Suprapubic skin (tissue), 4 donors: ENCODE measurements around the gene LMF1. TPM values are rescaled to one million over a fixed set of nuclear protein-coding genes. Genes with fewer than 3 reads are reported as not detected.

Experiments used
- DNase-seq, 2 donors: peaks; one replicate each; pipeline ENCODE4 v3.0.0-alpha.2; 2019; ENCODE audit warnings: low spot score in 2 of 2
- H3K27ac ChIP-seq: fragments of 200-600 bp; sonication (generic); one replicate; pipeline ENCODE4 v1.5.1; 2019
- H3K27me3 ChIP-seq: fragments of 200-600 bp; sonication (generic); one replicate; pipeline ENCODE4 v1.5.1; 2019
- H3K36me3 ChIP-seq: fragments of 200-600 bp; sonication (generic); one replicate; pipeline ENCODE4 v1.5.1; 2019
- H3K4me1 ChIP-seq: fragments of 200-600 bp; sonication (generic); one replicate; pipeline ENCODE4 v1.5.1; 2019
- H3K4me3 ChIP-seq: fragments of 200-600 bp; sonication (generic); one replicate; pipeline ENCODE4 v1.5.1; 2019; ENCODE audit warnings: mild to moderate bottlenecking
- H3K9me3 ChIP-seq: fragments of 200-600 bp; sonication (generic); one replicate; pipeline ENCODE4 v1.5.1; 2019
- CTCF ChIP-seq, 2 donors: fragments of 200-600 bp in 1 of 2; fragments of 450-650 bp in 1 of 2; sonication (generic) in 1 of 2; IDR thresholded peaks; one replicate each; pipeline ENCODE4 v1.5.1; 2016 to 2019; ENCODE audit warnings: antibody characterized with exemption in 2 of 2, mild to moderate bottlenecking in 1 of 2, moderate library complexity in 1 of 2
- EP300 ChIP-seq: sonication (generic); formaldehyde crosslinking; IDR thresholded peaks from one replicate; pipeline ENCODE4 v1.6.1; 2017; ENCODE audit warnings: antibody characterized with exemption
- POLR2A ChIP-seq, 2 donors: fragments of 450-650 bp; IDR thresholded peaks; one replicate each; pipeline ENCODE4 v1.6.1; 2017; ENCODE audit warnings: antibody characterized with exemption in 2 of 2, mild to moderate bottlenecking in 2 of 2, moderate library complexity in 2 of 2
- POLR2AphosphoS5 ChIP-seq, 3 donors: sonication (generic); formaldehyde crosslinking; IDR thresholded peaks; one replicate each; pipeline ENCODE4 v1.6.1; 2017; ENCODE audit warnings: antibody characterized with exemption in 3 of 3
- WGBS: methylation state at CpG from one replicate; pipeline ENCODE4 v1.1.5; 2018; 5-methylcytosine and 5-hydroxymethylcytosine counted together
- total RNA-seq, 4 donors: library from RNA; depleted of rRNA; stranded (reverse); fragments of >200 nt; gene quantifications; one replicate each; pipeline ENCODE4 v1.1.0, GENCODE V29; 2016

The LMF1 gene
- total RNA-seq, 4 donors from 2014 or later = 32.1 to 117 (median 38.0) TPM

GRCh38 chr16:851871-852270, 118.9 kb downstream of the LMF1 start:
- no peak overlapping the region for H3K4me3 ChIP-seq
- no peak for DNase-seq
- no peaks in the 10 kb centered on the region for H3K36me3 ChIP-seq
- TF ChIP-seq POLR2AphosphoS5 (IDR thresholded peaks at IDR 0.05) (no peak), CTCF (IDR thresholded peaks at IDR 0.05) (no peak), POLR2A (IDR thresholded peaks at IDR 0.05) (no peak), EP300 (no peak)
- H3K9me3 ChIP-seq = no peaks in the 10 kb centered on the region
- H3K27ac ChIP-seq = no peak overlapping the region
- H3K4me1 ChIP-seq = no peaks in the 10 kb centered on the region
- no peaks in the 10 kb centered on the region for H3K27me3 ChIP-seq
- WGBS = no CpG with 5 or more reads among the region's 17 CpGs

GRCh38 chr16:851209-851810, 119.5 kb downstream of the LMF1 start:
- Histone ChIP-seq H3K27ac (no peak overlapping the region), H3K27me3 (no peaks in the 10 kb centered on the region), H3K36me3 (no peaks in the 10 kb centered on the region), H3K4me1 (no peaks in the 10 kb centered on the region), H3K4me3 (no peak overlapping the region), H3K9me3 (no peaks in the 10 kb centered on the region)
- DNase-seq = no peak
- no peak for TF ChIP-seq CTCF (IDR thresholded peaks at IDR 0.05)
- no peak for TF ChIP-seq EP300
- no peak for TF ChIP-seq POLR2A (IDR thresholded peaks at IDR 0.05)
- TF ChIP-seq POLR2AphosphoS5 (IDR thresholded peaks at IDR 0.05) = no peak
- no CpG with 5 or more reads among the region's 11 CpGs for WGBS

- WGBS = 89% methylated on average over 31 of the region's 31 CpGs
- no peak for DNase-seq
- H3K9me3 ChIP-seq = no peaks in the 10 kb centered on the region
- no peaks in the 10 kb centered on the region for H3K27me3 ChIP-seq
- no peaks in the 10 kb centered on the region for H3K36me3 ChIP-seq
- no peak overlapping the region for H3K27ac ChIP-seq
- no peak overlapping the region for H3K4me3 ChIP-seq
- no peaks in the 10 kb centered on the region for H3K4me1 ChIP-seq
- TF ChIP-seq CTCF (IDR thresholded peaks at IDR 0.05) (no peak), POLR2A (IDR thresholded peaks at IDR 0.05) (no peak), EP300 (no peak)
Observed at GRCh38 chr16:850668-851067, 120.1 kb downstream of the LMF1 start.

GRCh38 chr16:848510-849253, 122.1 kb downstream of the LMF1 start:
- no peak for DNase-seq
- no peak overlapping the region for H3K4me3 ChIP-seq
- H3K27ac ChIP-seq = no peak overlapping the region
- TF ChIP-seq CTCF (IDR thresholded peaks at IDR 0.05) = no peak
- no peak for TF ChIP-seq POLR2A (IDR thresholded peaks at IDR 0.05)
- no peak for TF ChIP-seq EP300
- TF ChIP-seq POLR2AphosphoS5 (IDR thresholded peaks at IDR 0.05) = no peak
- WGBS = 95% methylated on average over 44 of the region's 44 CpGs
- no peaks in the 10 kb centered on the region for H3K4me1 ChIP-seq
- H3K27me3 ChIP-seq = no peaks in the 10 kb centered on the region
- H3K9me3 ChIP-seq = no peaks in the 10 kb centered on the region
- H3K36me3 ChIP-seq = no peaks in the 10 kb centered on the region

- TF ChIP-seq EP300 (no peak), CTCF (IDR thresholded peaks at IDR 0.05) (no peak), POLR2A (IDR thresholded peaks at IDR 0.05) (no peak), POLR2AphosphoS5 (IDR thresholded peaks at IDR 0.05) (no peak)
- Histone ChIP-seq H3K27me3 (peaks cover 2% of the 10 kb centered on the region), H3K4me3 (no peak overlapping the region), H3K9me3 (no peaks in the 10 kb centered on the region), H3K4me1 (no peaks in the 10 kb centered on the region), H3K36me3 (no peaks in the 10 kb centered on the region), H3K27ac (no peak overlapping the region)
- 84% methylated on average over 14 of the region's 33 CpGs for WGBS
- DNase-seq = no peak
Observed at GRCh38 chr16:847681-848445, 122.9 kb downstream of the LMF1 start.
